ENCODE data around the gene FBXL7. TPM values are rescaled to one million over a fixed set of nuclear protein-coding genes. Genes with fewer than 3 reads are reported as not detected.

Gene FBXL7
- total RNA-seq, 1 donor from 2014 or later: 21.3 TPM

DNA sequence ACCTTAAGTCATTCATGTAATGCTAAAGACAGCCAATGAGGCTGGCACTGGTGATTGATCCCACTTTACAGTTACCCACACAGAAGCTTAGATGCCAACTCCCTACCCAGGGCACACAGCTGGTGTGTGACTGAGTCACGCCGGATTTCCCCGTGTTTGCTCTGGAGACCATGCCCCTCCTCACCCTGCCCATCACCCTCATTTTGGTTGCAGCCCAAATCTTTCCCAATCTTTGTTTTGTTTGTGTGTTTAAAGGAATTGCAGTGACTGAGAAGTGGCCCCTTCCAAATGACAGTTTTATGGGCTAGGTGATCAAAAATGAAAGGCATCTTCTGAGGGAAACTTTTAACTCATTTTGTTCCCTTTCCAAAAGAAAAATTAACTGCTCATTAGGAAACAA lies 10.9 kb downstream of the FBXL7 start:
- H3K4me1 Mint-ChIP-seq (ENCODE audit: unreplicated experiment): peaks cover 17% of the 10 kb centered on the region
- H3K4me3 Mint-ChIP-seq: no peak overlapping the region
- H3K9me3 Mint-ChIP-seq: no peaks in the 10 kb centered on the region
- peaks cover 4% of the 10 kb centered on the region for H3K36me3 Mint-ChIP-seq
- TF ChIP-seq, protein P1, sequence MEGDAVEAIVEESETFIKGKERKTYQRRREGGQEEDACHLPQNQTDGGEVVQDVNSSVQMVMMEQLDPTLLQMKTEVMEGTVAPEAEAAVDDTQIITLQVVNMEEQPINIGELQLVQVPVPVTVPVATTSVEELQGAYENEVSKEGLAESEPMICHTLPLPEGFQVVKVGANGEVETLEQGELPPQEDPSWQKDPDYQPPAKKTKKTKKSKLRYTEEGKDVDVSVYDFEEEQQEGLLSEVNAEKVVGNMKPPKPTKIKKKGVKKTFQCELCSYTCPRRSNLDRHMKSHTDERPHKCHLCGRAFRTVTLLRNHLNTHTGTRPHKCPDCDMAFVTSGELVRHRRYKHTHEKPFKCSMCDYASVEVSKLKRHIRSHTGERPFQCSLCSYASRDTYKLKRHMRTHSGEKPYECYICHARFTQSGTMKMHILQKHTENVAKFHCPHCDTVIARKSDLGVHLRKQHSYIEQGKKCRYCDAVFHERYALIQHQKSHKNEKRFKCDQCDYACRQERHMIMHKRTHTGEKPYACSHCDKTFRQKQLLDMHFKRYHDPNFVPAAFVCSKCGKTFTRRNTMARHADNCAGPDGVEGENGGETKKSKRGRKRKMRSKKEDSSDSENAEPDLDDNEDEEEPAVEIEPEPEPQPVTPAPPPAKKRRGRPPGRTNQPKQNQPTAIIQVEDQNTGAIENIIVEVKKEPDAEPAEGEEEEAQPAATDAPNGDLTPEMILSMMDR (conservative IDR thresholded peaks at IDR 0.05): no peak
- DNase-seq (ENCODE audit: extremely low spot score, unreplicated experiment): no peak
- no peaks in the 10 kb centered on the region for H3K27me3 Mint-ChIP-seq
- H3K27ac Mint-ChIP-seq: no peak overlapping the region

DNA sequence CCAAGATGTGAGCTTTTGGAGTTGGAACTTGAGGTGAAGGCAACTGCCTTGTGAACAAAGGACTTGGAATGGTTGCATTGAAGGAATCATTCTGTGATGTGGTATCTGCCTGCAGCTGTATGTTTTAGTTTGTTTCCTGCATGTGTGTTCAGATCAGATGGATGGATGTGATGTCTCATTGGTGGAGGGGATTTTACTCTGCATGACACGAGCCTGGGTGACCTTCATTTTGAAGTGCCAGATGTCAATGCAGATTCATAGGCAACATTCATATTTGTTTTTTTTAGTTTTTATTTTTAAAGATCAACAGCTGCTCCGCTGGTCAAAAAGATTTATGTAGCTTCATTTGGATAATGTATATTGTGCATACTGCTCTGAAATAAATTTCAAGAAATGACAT lies 13.5 kb downstream of the FBXL7 start:
- no peak overlapping the region for H3K27ac Mint-ChIP-seq
- no peak for DNase-seq (ENCODE audit: extremely low spot score, unreplicated experiment)
- no peaks in the 10 kb centered on the region for H3K27me3 Mint-ChIP-seq
- peaks cover 17% of the 10 kb centered on the region for H3K4me1 Mint-ChIP-seq (ENCODE audit: unreplicated experiment)
- no peak overlapping the region for H3K4me3 Mint-ChIP-seq
- peaks cover 4% of the 10 kb centered on the region for H3K36me3 Mint-ChIP-seq
- TF ChIP-seq, protein P1 (conservative IDR thresholded peaks at IDR 0.05): no peak
- no peaks in the 10 kb centered on the region for H3K9me3 Mint-ChIP-seq

DNA sequence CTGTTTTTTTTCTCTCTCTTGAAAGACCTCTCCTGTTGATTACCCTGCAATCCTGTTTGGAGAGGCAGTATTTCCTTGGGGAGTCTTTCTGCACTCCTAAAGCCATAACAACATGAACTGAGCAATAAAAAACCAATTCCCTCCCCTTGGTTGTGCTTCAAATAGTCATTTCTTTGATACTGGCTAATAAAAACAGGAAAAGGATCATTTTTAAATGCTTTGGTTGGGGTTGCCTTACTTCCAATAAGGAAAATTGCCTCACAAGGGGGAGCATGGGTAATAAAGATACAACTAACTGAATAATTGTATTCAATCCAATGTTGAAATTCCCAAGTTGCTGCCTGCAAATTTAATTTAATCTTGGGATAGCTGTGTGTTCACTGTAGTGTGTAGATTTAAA lies 13.9 kb downstream of the FBXL7 start:
- H3K27ac Mint-ChIP-seq: no peak overlapping the region
- H3K27me3 Mint-ChIP-seq: no peaks in the 10 kb centered on the region
- H3K4me1 Mint-ChIP-seq (ENCODE audit: unreplicated experiment): peaks cover 17% of the 10 kb centered on the region
- TF ChIP-seq, protein P1 (conservative IDR thresholded peaks at IDR 0.05): no peak
- no peak for DNase-seq (ENCODE audit: extremely low spot score, unreplicated experiment)
- H3K4me3 Mint-ChIP-seq: no peak overlapping the region
- no peaks in the 10 kb centered on the region for H3K9me3 Mint-ChIP-seq
- H3K36me3 Mint-ChIP-seq: peaks cover 4% of the 10 kb centered on the region

DNA sequence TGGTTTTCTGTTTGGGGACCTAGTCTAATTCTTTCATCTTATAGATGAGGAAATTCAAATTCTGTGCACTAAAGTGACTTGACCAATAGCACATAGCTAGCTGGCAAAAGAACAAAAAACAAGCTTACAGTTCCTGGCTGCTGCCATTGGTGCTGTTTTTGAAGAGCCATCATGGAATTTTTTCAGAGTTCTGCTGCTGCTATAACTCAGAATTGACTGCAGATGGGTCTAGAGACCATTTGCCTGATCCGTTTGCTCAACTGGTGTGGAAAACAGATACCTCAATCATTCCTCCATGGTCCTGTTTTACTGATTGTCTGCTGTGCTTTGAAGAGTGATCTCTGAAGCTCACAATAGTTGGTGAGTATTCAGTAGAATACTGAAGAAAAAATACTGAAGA lies 15.2 kb downstream of the FBXL7 start:
- H3K27ac Mint-ChIP-seq: no peak overlapping the region
- DNase-seq (ENCODE audit: extremely low spot score, unreplicated experiment): no peak
- H3K27me3 Mint-ChIP-seq: no peaks in the 10 kb centered on the region
- H3K4me3 Mint-ChIP-seq: no peak overlapping the region
- H3K4me1 Mint-ChIP-seq (ENCODE audit: unreplicated experiment): peaks cover 7% of the 10 kb centered on the region
- TF ChIP-seq, protein P1 (conservative IDR thresholded peaks at IDR 0.05): no peak
- peaks cover 4% of the 10 kb centered on the region for H3K36me3 Mint-ChIP-seq
- H3K9me3 Mint-ChIP-seq: no peaks in the 10 kb centered on the region

DNA sequence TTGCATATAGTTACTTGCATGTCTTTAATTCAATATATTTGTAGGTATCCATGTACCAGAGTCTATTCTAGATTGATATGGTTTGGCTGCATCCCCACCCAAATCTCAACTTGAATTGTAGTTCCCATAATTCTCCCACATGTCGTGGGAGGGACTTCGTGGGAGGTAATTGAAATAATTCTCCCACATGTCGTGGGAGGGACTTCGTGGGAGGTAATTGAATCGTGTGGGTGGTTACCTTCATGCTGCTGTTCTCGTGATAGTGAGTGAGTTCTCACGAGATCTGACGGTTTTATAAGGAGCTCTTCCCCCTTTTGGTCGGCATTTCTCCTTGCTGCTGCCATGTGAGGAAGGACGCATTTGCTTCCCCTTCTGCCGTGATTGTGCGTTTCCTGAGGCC lies 16.5 kb downstream of the FBXL7 start:
- peaks cover 11% of the 10 kb centered on the region for H3K4me1 Mint-ChIP-seq (ENCODE audit: unreplicated experiment)
- H3K27ac Mint-ChIP-seq: no peak overlapping the region
- no peak overlapping the region for H3K4me3 Mint-ChIP-seq
- H3K27me3 Mint-ChIP-seq: no peaks in the 10 kb centered on the region
- TF ChIP-seq, protein P1 (conservative IDR thresholded peaks at IDR 0.05): no peak
- no peak for DNase-seq (ENCODE audit: extremely low spot score, unreplicated experiment)
- peaks cover 4% of the 10 kb centered on the region for H3K36me3 Mint-ChIP-seq
- no peaks in the 10 kb centered on the region for H3K9me3 Mint-ChIP-seq

DNA sequence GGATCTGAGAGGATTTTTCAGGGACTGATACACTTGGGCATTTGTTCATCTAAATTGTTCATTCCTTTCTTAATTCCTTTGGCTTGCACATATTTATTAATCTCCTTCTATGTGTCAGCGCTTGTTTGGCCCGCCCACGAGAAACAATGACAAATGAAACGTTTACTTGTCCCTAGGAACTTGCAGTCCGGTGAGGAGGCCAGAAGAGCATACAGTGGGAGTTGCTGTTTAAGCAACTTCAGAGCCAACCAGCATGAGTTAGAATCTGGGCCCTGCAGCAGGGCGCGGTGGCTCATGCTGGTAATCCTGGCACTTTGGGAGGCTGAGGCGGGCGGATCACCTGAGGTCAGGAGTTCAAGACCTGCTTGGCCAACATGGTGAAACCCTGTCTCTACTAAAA lies 18.8 kb downstream of the FBXL7 start:
- DNase-seq (ENCODE audit: extremely low spot score, unreplicated experiment): no peak
- Mint-ChIP-seq H3K27me3 (no peaks in the 10 kb centered on the region), H3K4me1 (ENCODE audit: unreplicated experiment) (peaks cover 19% of the 10 kb centered on the region), H3K9me3 (no peaks in the 10 kb centered on the region), H3K36me3 (peaks cover 4% of the 10 kb centered on the region), H3K4me3 (no peak overlapping the region), H3K27ac (no peak overlapping the region)
- TF ChIP-seq, protein P1 (conservative IDR thresholded peaks at IDR 0.05): no peak
